ENCODE data around the gene ACADM. TPM values are rescaled to one million over a fixed set of nuclear protein-coding genes. Genes with fewer than 3 reads are reported as not detected.

ACADM gene
- total and polyA plus RNA-seq, 2 of the 13 experiments (the other 11 are each of a cell fraction or from before 2014, with no cell fraction given), result 43.7 to 92.2 TPM

GRCh38 chr1:75785983-75786853 lies 61.7 kb downstream of the ACADM start, which contains the start of gene RABGGTB (continued):
- TF ChIP-seq REL (CRISPR knock-in tag; conservative IDR thresholded peaks at IDR 0.05), result no peak
- peak; percentile 71; the same call in 1 of the 2 replicates for TF ChIP-seq ZFP82 (CRISPR knock-in tag; IDR thresholded peaks at IDR 0.05; ENCODE audit: borderline replicate concordance)
- TF ChIP-seq ZNF468 (CRISPR knock-in tag; IDR thresholded peaks at IDR 0.05), result no peak
- TF ChIP-seq CREB3 (CRISPR knock-in tag; IDR thresholded peaks at IDR 0.05), result 0 out of 2 replicates have a peak, but pooled peaks have one; percentile 43
- no peak for TF ChIP-seq NFIB (CRISPR knock-in tag; IDR thresholded peaks at IDR 0.05; ENCODE audit: borderline replicate concordance)
- no peak for TF ChIP-seq NBN (conservative IDR thresholded peaks at IDR 0.05)
- TF ChIP-seq ZNF572 (CRISPR knock-in tag; IDR thresholded peaks at IDR 0.05), result no peak
- TF ChIP-seq ZFP90 (CRISPR knock-in tag; IDR thresholded peaks at IDR 0.05; ENCODE audit: borderline replicate concordance), result no peak
- TF ChIP-seq ZNF570 (CRISPR knock-in tag; IDR thresholded peaks at IDR 0.05; ENCODE audit: borderline replicate concordance), result no peak
- TF ChIP-seq PLRG1 (conservative IDR thresholded peaks at IDR 0.05), result no peak
- TF ChIP-seq ZNF441 (CRISPR knock-in tag; IDR thresholded peaks at IDR 0.05; ENCODE audit: borderline replicate concordance), result no peak; the same call in 1 of the 2 replicates
- TF ChIP-seq, protein P1, sequence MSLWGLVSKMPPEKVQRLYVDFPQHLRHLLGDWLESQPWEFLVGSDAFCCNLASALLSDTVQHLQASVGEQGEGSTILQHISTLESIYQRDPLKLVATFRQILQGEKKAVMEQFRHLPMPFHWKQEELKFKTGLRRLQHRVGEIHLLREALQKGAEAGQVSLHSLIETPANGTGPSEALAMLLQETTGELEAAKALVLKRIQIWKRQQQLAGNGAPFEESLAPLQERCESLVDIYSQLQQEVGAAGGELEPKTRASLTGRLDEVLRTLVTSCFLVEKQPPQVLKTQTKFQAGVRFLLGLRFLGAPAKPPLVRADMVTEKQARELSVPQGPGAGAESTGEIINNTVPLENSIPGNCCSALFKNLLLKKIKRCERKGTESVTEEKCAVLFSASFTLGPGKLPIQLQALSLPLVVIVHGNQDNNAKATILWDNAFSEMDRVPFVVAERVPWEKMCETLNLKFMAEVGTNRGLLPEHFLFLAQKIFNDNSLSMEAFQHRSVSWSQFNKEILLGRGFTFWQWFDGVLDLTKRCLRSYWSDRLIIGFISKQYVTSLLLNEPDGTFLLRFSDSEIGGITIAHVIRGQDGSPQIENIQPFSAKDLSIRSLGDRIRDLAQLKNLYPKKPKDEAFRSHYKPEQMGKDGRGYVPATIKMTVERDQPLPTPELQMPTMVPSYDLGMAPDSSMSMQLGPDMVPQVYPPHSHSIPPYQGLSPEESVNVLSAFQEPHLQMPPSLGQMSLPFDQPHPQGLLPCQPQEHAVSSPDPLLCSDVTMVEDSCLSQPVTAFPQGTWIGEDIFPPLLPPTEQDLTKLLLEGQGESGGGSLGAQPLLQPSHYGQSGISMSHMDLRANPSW (CRISPR knock-in tag; IDR thresholded peaks at IDR 0.05; ENCODE audit: borderline replicate concordance), result no peak
- TF ChIP-seq GPN1 (CRISPR knock-in tag; IDR thresholded peaks at IDR 0.05; ENCODE audit: borderline replicate concordance), result no peak
- TF ChIP-seq HES4 (CRISPR knock-in tag; IDR thresholded peaks at IDR 0.05; ENCODE audit: borderline replicate concordance), result no peak
- no peak for TF ChIP-seq ZNF362 (CRISPR knock-in tag; IDR thresholded peaks at IDR 0.05; ENCODE audit: borderline replicate concordance)
- no peak for TF ChIP-seq ZNF17 (CRISPR knock-in tag; IDR thresholded peaks at IDR 0.05)
- TF ChIP-seq KDM4B (CRISPR knock-in tag; IDR thresholded peaks at IDR 0.05), result no peak
- no peak for TF ChIP-seq NFE2L1 (CRISPR knock-in tag; IDR thresholded peaks at IDR 0.05; ENCODE audit: borderline replicate concordance)
- no peak for TF ChIP-seq JARID2 (CRISPR knock-in tag; IDR thresholded peaks at IDR 0.05; ENCODE audit: insufficient replicate concordance)
- peak; percentile 44; the same call in 1 of the 2 replicates for TF ChIP-seq ZNF503 (CRISPR knock-in tag; IDR thresholded peaks at IDR 0.05)
- 0 out of 2 replicates have a peak, but pooled peaks have one; percentile 23 for TF ChIP-seq MAFF (IDR thresholded peaks at IDR 0.05; ENCODE audit: low read depth, low read length)
- peak; percentile 37; the same call in 1 of the 2 replicates for TF ChIP-seq NFKB2 (CRISPR knock-in tag; IDR thresholded peaks at IDR 0.05; ENCODE audit: borderline replicate concordance)
